GM13977 (cell line): Measurements from ENCODE around the gene CDK19.

Source experiments
- DNase-seq: peaks from one replicate; pipeline ENCODE4 v3.0.0; 2012; ENCODE audit warnings: low spot score
- CTCF ChIP-seq: IDR thresholded peaks from 2 replicates; pipeline ENCODE4 v1.5.1; 2012; ENCODE audit warnings: mild to moderate bottlenecking, control low read depth; ENCODE audit not compliant: insufficient read depth; ENCODE audit errors: extremely low read depth, missing control alignments
- in situ Hi-C: fragments of 300-500 bp; cut with MboI; formaldehyde crosslinking; loops from one replicate; pipeline ENCODE4 v1.12.0; 2022; ENCODE audit warnings: low sequenced_read_pairs, low pct_unique_long_range_greater_than_20kb, mixed read lengths, inconsistent platforms; ENCODE audit not compliant: unreplicated experiment

Gene CDK19

GRCh38 chr6:110815411-110816409, at the start of gene CDK19:
Gene CDK19, minus strand, starts transcription at chr6:110815469. Its CDS starts 333 bp downstream, at chr6:110815136.
- DNase-seq = peak; percentile 94
- in situ Hi-C loops = no loop called here
- TF ChIP-seq CTCF = no peak

GRCh38 chr6:110864824-110865223, 49.6 kb upstream of the CDK19 start:
- no peak for DNase-seq
- in situ Hi-C loops = no loop called here
- no peak for TF ChIP-seq CTCF

GRCh38 chr6:110859335-110859792, 44.1 kb upstream of the CDK19 start:
- peak; percentile 44 for DNase-seq
- in situ Hi-C loops = no loop called here
- no peak for TF ChIP-seq CTCF

GRCh38 chr6:110858562-110859214, 43.4 kb upstream of the CDK19 start:
- DNase-seq = no peak
- no peak for TF ChIP-seq CTCF
- in situ Hi-C loops = no loop called here

GRCh38 chr6:110858016-110858415, 42.7 kb upstream of the CDK19 start:
- DNase-seq = no peak
- in situ Hi-C loops = no loop called here
- TF ChIP-seq CTCF = no peak

GRCh38 chr6:110856296-110856695, 41.0 kb upstream of the CDK19 start:
- TF ChIP-seq CTCF = no peak
- in situ Hi-C loops = no loop called here
- no peak for DNase-seq
